Stomach (tissue), 9 donors: ENCODE data around the gene CRY2. TPM values are rescaled to one million over a fixed set of nuclear protein-coding genes. Genes with fewer than 3 reads are reported as not detected.

Experiments
- DNase-seq, 2 donors: peaks; one replicate each; pipeline versions ENCODE4 v3.0.0 to v3.0.0-alpha.2; 2013 to 2019
- H3K27ac ChIP-seq, 5 donors: fragments of 200-600 bp in 4 of 5; sonication (generic) in 4 of 5; one replicate each; pipeline ENCODE4 v1.5.1; 2013 to 2019; ENCODE audit warnings: mild to moderate bottlenecking in 1 of 5, moderate library complexity in 1 of 5
- H3K27me3 ChIP-seq, 3 donors: fragments of 200-600 bp; sonication (generic); one replicate each; pipeline ENCODE4 v1.5.1; 2017 to 2019; ENCODE audit warnings: mixed run types in 1 of 3
- H3K36me3 ChIP-seq, 4 donors: fragments of 200-600 bp; sonication (generic); 1 replicate in 3 of 4; 2 replicates in 1 of 4; pipeline ENCODE4 v1.5.1; 2016 to 2019
- H3K4me1 ChIP-seq, 4 donors: fragments of 200-600 bp; sonication (generic); one replicate each; pipeline ENCODE4 v1.5.1; 2016 to 2019
- H3K4me3 ChIP-seq, 4 donors: fragments of 200-600 bp; sonication (generic) in 3 of 4; one replicate each; pipeline ENCODE4 v1.5.1; 2016 to 2019; ENCODE audit warnings: mild to moderate bottlenecking in 1 of 4
- H3K9me3 ChIP-seq, 4 donors: fragments of 200-600 bp; sonication (generic); one replicate each; pipeline ENCODE4 v1.5.1; 2016 to 2019
- CTCF ChIP-seq, 7 experiments: fragments of 450-650 bp in 4 of 7; fragments of 200-600 bp in 3 of 7; sonication (generic) in 3 of 7; IDR thresholded peaks; one replicate each; pipeline ENCODE4 v1.5.1; 2016 to 2019; ENCODE audit warnings: antibody characterized with exemption in 7 of 7, control low read depth in 2 of 7, mild to moderate bottlenecking in 1 of 7
- EP300 ChIP-seq: sonication (generic); formaldehyde crosslinking; IDR thresholded peaks from one replicate; pipeline ENCODE4 v1.6.1; 2017; ENCODE audit warnings: antibody characterized with exemption
- POLR2A ChIP-seq, 4 donors: fragments of 450-650 bp; IDR thresholded peaks; one replicate each; pipeline ENCODE4 v1.6.1; 2016; ENCODE audit warnings: antibody characterized with exemption in 4 of 4, control low read depth in 2 of 4, mild to moderate bottlenecking in 1 of 4, moderate library complexity in 1 of 4
- POLR2AphosphoS5 ChIP-seq, 3 donors: sonication (generic); formaldehyde crosslinking; IDR thresholded peaks; one replicate each; pipeline ENCODE4 v1.6.1; 2016; ENCODE audit warnings: antibody characterized with exemption in 3 of 3
- WGBS, 5 donors: extraction: QIAGEN DNeasy Blood & Tissue Kit in 3 of 5; methylation state at CpG; one replicate each; pipeline versions ENCODE4 v1.1.5 to v1.1.7; 2013 to 2018; 5-methylcytosine and 5-hydroxymethylcytosine counted together
- intact Hi-C: fragments of 100-400 bp; cut with DNase I; formaldehyde crosslinking; loops from one replicate; pipeline ENCODE4 v1.15.1; 2023; ENCODE audit warnings: low total_unique reads
- polyA plus RNA-seq, 3 donors: library from polyadenylated mRNA; stranded (reverse); fragments of 200-250 nt; gene quantifications; one replicate each; pipeline ENCODE4 v1.2.3, GENCODE V29; 2013
- total RNA-seq, 5 donors: library from RNA; depleted of rRNA; stranded (reverse); fragments of >200 nt; gene quantifications; one replicate each; pipeline versions ENCODE4 v1.1.0 to v1.2.3, GENCODE V29; 2014 to 2016
- donor health status: healthy with polysubstance abuse.
- donor health status: Bipolar disorder and iron deficiency.
- donor health status: healthy.

The CRY2 gene
- total and polyA plus RNA-seq, 8 donors = 8.2 to 45.9 (median 27.2) TPM

- DNase-seq = no peak
- peaks cover 25 to 40% (median 34%) of the 10 kb centered on the region in 4 donors for H3K4me1 ChIP-seq
- no peaks in the 10 kb centered on the region for H3K9me3 ChIP-seq
- H3K27ac ChIP-seq = no peak overlapping the region
- H3K36me3 ChIP-seq = peaks cover 18 to 50% (median 46%) of the 10 kb centered on the region in 4 donors
- TF ChIP-seq EP300 (no peak), POLR2A (IDR thresholded peaks at IDR 0.05) (no peak), POLR2AphosphoS5 (IDR thresholded peaks at IDR 0.05) (no peak), CTCF (IDR thresholded peaks at IDR 0.05) (no peak)
- WGBS, 5 donors = 91 to 94% (median 94%) methylated on average over 13 to 17 of the region's 17 CpGs
- no peak overlapping the region for H3K4me3 ChIP-seq
- no peaks in the 10 kb centered on the region for H3K27me3 ChIP-seq
- intact Hi-C loops = no loop called here
Observed at GRCh38 chr11:45811109-45811435, 36.2 kb upstream of the CRY2 start.

- peaks cover 18 to 34% (median 28%) of the 10 kb centered on the region in 4 donors for H3K4me1 ChIP-seq
- no peaks in the 10 kb centered on the region for H3K9me3 ChIP-seq
- H3K27ac ChIP-seq = no peak overlapping the region
- 86 to 92% (median 91%) methylated on average over 8 of the region's 8 CpGs for WGBS, 5 donors
- no peak for DNase-seq
- no peak overlapping the region for H3K4me3 ChIP-seq
- peaks cover 18 to 50% (median 46%) of the 10 kb centered on the region in 4 donors for H3K36me3 ChIP-seq
- no peaks in the 10 kb centered on the region for H3K27me3 ChIP-seq
- TF ChIP-seq EP300 (no peak), CTCF (IDR thresholded peaks at IDR 0.05) (no peak), POLR2AphosphoS5 (IDR thresholded peaks at IDR 0.05) (no peak), POLR2A (IDR thresholded peaks at IDR 0.05) (no peak)
- intact Hi-C loops = no loop called here
Observed at GRCh38 chr11:45811571-45812290, 35.5 kb upstream of the CRY2 start.

- intact Hi-C loops = no loop called here
- H3K4me1 ChIP-seq = peaks cover 7 to 23% (median 17%) of the 10 kb centered on the region in 4 donors
- H3K4me3 ChIP-seq = no peak overlapping the region
- no peaks in the 10 kb centered on the region for H3K9me3 ChIP-seq
- no peaks in the 10 kb centered on the region for H3K27me3 ChIP-seq
- peaks cover 18 to 50% (median 46%) of the 10 kb centered on the region in 4 donors for H3K36me3 ChIP-seq
- WGBS, 5 donors = 76 to 85% (median 80%) methylated on average over 7 of the region's 7 CpGs
- TF ChIP-seq EP300 = no peak
- no peak for TF ChIP-seq POLR2A (IDR thresholded peaks at IDR 0.05)
- no peak for TF ChIP-seq POLR2AphosphoS5 (IDR thresholded peaks at IDR 0.05)
- no peak for TF ChIP-seq CTCF (IDR thresholded peaks at IDR 0.05)
- no peak overlapping the region for H3K27ac ChIP-seq
- no peak for DNase-seq
Observed at GRCh38 chr11:45812581-45813548, 34.4 kb upstream of the CRY2 start.

- no peak for DNase-seq
- intact Hi-C loops = no loop called here
- no peaks in the 10 kb centered on the region for H3K9me3 ChIP-seq
- TF ChIP-seq POLR2A (IDR thresholded peaks at IDR 0.05) = no peak
- no peak for TF ChIP-seq POLR2AphosphoS5 (IDR thresholded peaks at IDR 0.05)
- H3K4me3 ChIP-seq = no peak overlapping the region
- H3K27ac ChIP-seq = no peak overlapping the region
- no peaks in the 10 kb centered on the region for H3K27me3 ChIP-seq
- H3K36me3 ChIP-seq = peaks cover 12 to 24% (median 20%) of the 10 kb centered on the region in 4 donors
- 71 to 84% (median 80%) methylated on average over 3 of the region's 3 CpGs for WGBS, 5 donors
- no peaks in the 10 kb centered on the region for H3K4me1 ChIP-seq
Observed at GRCh38 chr11:45815747-45816146, 31.5 kb upstream of the CRY2 start.
